GM18517 (cell line): ENCODE data around the gene KATNB1.
"Not testable (repeated sequence)": the region's sequence is repeated elsewhere in the genome, so short reads cannot be mapped to it uniquely, and the experiment has no call there.

Experiments used
- ATAC-seq: cut with Tn5 transposase; IDR thresholded peaks from one replicate; pipeline ENCODE4 v1.9.1; 2021; ENCODE audit warnings: mild to moderate bottlenecking, moderate library complexity; ENCODE audit not compliant: unreplicated experiment

Gene KATNB1

GRCh38 chr16:57766714-57767348, 31.3 kb downstream of the KATNB1 start:
- ATAC-seq: no peak

GRCh38 chr16:57769541-57770145, 34.1 kb downstream of the KATNB1 start:
- no peak for ATAC-seq

- no peak for ATAC-seq
Observed at GRCh38 chr16:57770361-57770760, 34.8 kb downstream of the KATNB1 start.

GRCh38 chr16:57771141-57771785, 35.7 kb downstream of the KATNB1 start:
- ATAC-seq: no peak

- ATAC-seq: no peak
Observed at GRCh38 chr16:57773019-57773418, 37.4 kb downstream of the KATNB1 start.

GRCh38 chr16:57773655-57774295, 38.2 kb downstream of the KATNB1 start:
- no peak for ATAC-seq

GRCh38 chr16:57774705-57775285, 39.2 kb downstream of the KATNB1 start:
- no peak for ATAC-seq

GRCh38 chr16:57775661-57776469, 40.3 kb downstream of the KATNB1 start:
- ATAC-seq: no peak

- ATAC-seq: no peak
Observed at GRCh38 chr16:57778658-57779057, 43.1 kb downstream of the KATNB1 start.

- ATAC-seq: not testable (repeated sequence)
Observed at GRCh38 chr16:57779836-57780235, 44.3 kb downstream of the KATNB1 start.

- ATAC-seq: no peak
Observed at GRCh38 chr16:57781349-57781740, 45.8 kb downstream of the KATNB1 start.

GRCh38 chr16:57781741-57782606, 46.4 kb downstream of the KATNB1 start:
- ATAC-seq: no peak

GRCh38 chr16:57782607-57783055, 47.1 kb downstream of the KATNB1 start:
- not testable (repeated sequence) for ATAC-seq

GRCh38 chr16:57783116-57783515, 47.5 kb downstream of the KATNB1 start:
- no peak for ATAC-seq

- ATAC-seq: no peak
Observed at GRCh38 chr16:57783883-57784282, 48.3 kb downstream of the KATNB1 start.

GRCh38 chr16:57784334-57784733, 48.8 kb downstream of the KATNB1 start:
- ATAC-seq: no peak

- no peak for ATAC-seq
Observed at GRCh38 chr16:57785385-57785784, 49.8 kb downstream of the KATNB1 start.

- ATAC-seq: no peak
Observed at GRCh38 chr16:57785924-57786323, 50.4 kb downstream of the KATNB1 start.

GRCh38 chr16:57786632-57787518, 51.3 kb downstream of the KATNB1 start:
- no peak for ATAC-seq
